Body of pancreas (tissue), 4 donors: ENCODE measurements around the gene LIMS3.
"Not testable (repeated sequence)": the region's sequence is repeated elsewhere in the genome, so short reads cannot be mapped to it uniquely, and the experiment has no call there.

Source experiments
- CTCF ChIP-seq, 7 experiments: fragments of 450-650 bp in 4 of 7; fragments of 200-600 bp in 3 of 7; sonication (generic) in 3 of 7; IDR thresholded peaks; one replicate each; pipeline ENCODE4 v1.5.1; 2016 to 2019; ENCODE audit warnings: antibody characterized with exemption in 7 of 7
- POLR2A ChIP-seq, 3 donors: fragments of 450-650 bp; IDR thresholded peaks; one replicate each; pipeline ENCODE4 v1.6.1; 2016; ENCODE audit warnings: antibody characterized with exemption in 3 of 3, mild to moderate bottlenecking in 2 of 3

DNA sequence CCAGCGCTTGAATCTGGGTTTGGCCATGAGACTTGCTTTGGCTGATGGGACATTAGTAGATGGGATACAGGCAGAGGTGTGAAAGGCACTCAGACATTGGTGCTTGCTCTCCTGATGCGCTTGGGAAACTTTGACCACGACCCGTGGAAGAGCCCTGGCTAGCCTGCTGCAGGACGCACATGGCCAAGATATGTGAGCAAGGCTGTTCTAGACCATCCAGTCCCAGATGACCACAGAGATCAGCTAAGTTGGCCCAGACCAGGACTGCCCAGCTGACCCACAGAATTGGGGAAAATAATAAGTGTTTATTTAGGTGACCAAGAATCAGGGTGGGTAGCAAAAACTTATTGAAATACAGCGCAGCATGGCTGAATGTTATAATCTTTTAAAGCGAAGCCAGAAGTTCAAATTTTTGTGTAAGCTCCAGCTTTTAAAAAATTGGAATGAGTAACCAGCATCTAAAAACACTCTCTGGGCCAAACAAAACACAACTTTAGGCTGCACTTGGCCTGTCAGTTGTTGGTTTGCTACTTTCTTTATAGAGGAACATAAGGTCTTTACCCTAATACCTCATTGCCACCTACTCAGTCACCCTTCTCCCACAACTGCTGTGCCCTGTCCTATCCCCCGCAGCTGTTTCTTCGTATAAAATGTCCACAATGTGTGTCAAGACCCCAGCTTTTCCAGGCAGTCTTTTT is 51.8 kb downstream of the LIMS3 start:
- not testable (repeated sequence) for TF ChIP-seq CTCF, POLR2A (IDR thresholded peaks at IDR 0.05)
